NCI-H2171 treated with DMSO at 0.1 percent for 48 hours (cell line): Measurements from ENCODE around the gene PFN1.

Experiments
- DNase-seq: peaks from one replicate; lab custom pipeline; 2025; lab: John Stamatoyannopoulos, UW

Gene PFN1

DNA sequence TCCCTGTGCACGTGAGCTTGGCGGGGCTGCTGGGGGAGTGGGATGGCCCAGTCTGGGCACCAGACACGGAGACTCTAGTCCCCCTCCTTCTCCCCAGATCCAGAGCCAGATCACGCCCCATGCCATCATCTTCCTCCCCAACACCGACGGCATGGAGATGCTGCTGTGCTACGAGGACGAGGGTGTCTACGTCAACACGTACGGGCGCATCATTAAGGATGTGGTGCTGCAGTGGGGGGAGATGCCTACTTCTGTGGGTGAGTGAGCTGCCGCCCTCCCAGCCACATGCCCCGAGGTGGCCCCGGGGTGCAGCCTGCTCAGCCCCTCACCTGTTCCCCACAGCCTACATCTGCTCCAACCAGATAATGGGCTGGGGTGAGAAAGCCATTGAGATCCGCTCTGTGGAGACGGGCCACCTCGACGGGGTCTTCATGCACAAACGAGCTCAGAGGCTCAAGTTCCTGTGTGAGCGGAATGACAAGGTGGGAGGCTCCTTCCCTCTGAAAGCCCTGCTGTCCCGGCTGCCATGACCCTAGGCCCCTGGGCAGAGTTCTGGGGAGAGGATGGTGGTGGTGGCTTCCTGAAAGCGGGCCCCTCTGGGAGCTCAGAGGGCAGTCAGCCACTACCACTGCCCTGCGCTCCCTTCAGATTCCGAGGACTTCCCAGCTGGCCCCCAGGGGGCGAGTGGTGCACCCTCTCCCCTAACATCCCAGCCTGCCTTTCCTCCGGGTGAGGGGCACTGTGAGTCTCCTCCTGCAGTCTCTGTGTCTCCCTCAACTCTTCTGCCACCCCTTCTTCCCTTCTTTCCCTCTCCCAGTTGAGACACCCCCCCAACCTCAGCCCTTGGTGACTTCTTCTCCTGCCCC lies 51.8 kb downstream of the PFN1 start:
- DNase-seq: no peak

DNA sequence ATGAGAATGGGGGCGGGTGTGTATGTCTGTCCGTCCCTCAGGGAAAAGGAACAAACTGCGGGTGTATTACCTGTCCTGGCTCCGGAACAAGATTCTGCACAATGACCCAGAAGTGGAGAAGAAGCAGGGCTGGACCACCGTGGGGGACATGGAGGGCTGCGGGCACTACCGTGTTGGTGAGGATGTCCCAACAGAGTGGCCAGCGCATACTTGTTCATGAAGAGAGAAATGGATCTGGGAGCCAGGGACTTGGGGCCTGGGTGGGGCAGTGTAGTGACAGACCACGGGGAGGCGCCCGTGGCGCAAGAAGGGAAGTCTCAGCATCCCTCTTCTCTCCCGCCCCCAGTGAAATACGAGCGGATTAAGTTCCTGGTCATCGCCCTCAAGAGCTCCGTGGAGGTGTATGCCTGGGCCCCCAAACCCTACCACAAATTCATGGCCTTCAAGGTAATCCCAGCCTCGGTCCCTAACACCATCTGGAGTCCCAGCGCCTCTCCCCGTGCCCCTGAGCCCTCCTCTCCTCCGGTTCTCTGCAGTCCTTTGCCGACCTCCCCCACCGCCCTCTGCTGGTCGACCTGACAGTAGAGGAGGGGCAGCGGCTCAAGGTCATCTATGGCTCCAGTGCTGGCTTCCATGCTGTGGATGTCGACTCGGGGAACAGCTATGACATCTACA lies 52.5 kb downstream of the PFN1 start:
- no peak for DNase-seq
